Heart left ventricle (tissue), 16 donors: Measurements from ENCODE around the gene FCN1. TPM values are rescaled to one million over a fixed set of nuclear protein-coding genes. Genes with fewer than 3 reads are reported as not detected.

ENCODE experiments used
- ATAC-seq, 4 donors: fragments of 200-7000 bp; cut with Tn5 transposase; one replicate each; pipeline ENCODE4 v1.9.1; 2020 to 2022; ENCODE audit warnings: moderate library complexity in 4 of 4, mild to moderate bottlenecking in 3 of 4, moderate number of reproducible peaks in 1 of 4
- DNase-seq, 5 donors: peaks; one replicate each; pipeline ENCODE4 v3.0.0-alpha.2; 2020
- H3K27ac ChIP-seq, 12 donors: fragments of 200-600 bp; sonication (generic) in 4 of 12; one replicate each; pipeline versions ENCODE4 v1.5.0 to v1.8.0; 2016 to 2022; ENCODE audit warnings: mild to moderate bottlenecking in 2 of 12
- H3K27me3 ChIP-seq, 9 donors: fragments of 200-600 bp; sonication (generic) in 2 of 9; one replicate each; pipeline versions ENCODE4 v1.5.1 to v1.8.0; 2016 to 2022; ENCODE audit warnings: mild to moderate bottlenecking in 3 of 9
- H3K36me3 ChIP-seq, 9 donors: fragments of 200-600 bp; sonication (generic) in 2 of 9; one replicate each; pipeline versions ENCODE4 v1.5.0 to v1.8.0; 2018 to 2022; ENCODE audit warnings: mild to moderate bottlenecking in 2 of 9
- H3K4me1 ChIP-seq, 12 donors: fragments of 200-600 bp; sonication (generic) in 4 of 12; one replicate each; pipeline versions ENCODE4 v1.5.0 to v1.8.0; 2016 to 2022; ENCODE audit warnings: mild to moderate bottlenecking in 3 of 12
- H3K4me3 ChIP-seq, 12 donors: fragments of 200-600 bp; sonication (generic) in 4 of 12; one replicate each; pipeline versions ENCODE4 v1.5.0 to v1.8.0; 2017 to 2022; ENCODE audit warnings: mild to moderate bottlenecking in 9 of 12, moderate library complexity in 4 of 12
- H3K9me3 ChIP-seq, 12 donors: fragments of 200-600 bp; sonication (generic) in 4 of 12; one replicate each; pipeline versions ENCODE4 v1.5.0 to v1.8.0; 2016 to 2022; ENCODE audit warnings: mild to moderate bottlenecking in 1 of 12
- CTCF ChIP-seq, 12 donors: fragments of 200-600 bp; sonication (generic) in 4 of 12; IDR thresholded peaks; one replicate each; pipeline versions ENCODE4 v1.5.0 to v1.8.0; 2018 to 2022; ENCODE audit warnings: antibody characterized with exemption in 12 of 12, mild to moderate bottlenecking in 5 of 12
- POLR2A ChIP-seq, 2 donors: fragments of 450-650 bp; IDR thresholded peaks; one replicate each; pipeline ENCODE4 v1.6.1; 2017; ENCODE audit warnings: antibody characterized with exemption in 2 of 2, mild to moderate bottlenecking in 2 of 2, moderate library complexity in 2 of 2
- WGBS, 4 donors: extraction: QIAGEN DNeasy Blood & Tissue Kit in 2 of 4; methylation state at CpG; one replicate each; pipeline versions ENCODE4 v1.1.5 to v1.1.7; 2013 to 2018; 5-methylcytosine and 5-hydroxymethylcytosine counted together
- intact Hi-C, 10 donors: fragments of 100-400 bp; cut with DNase I; formaldehyde crosslinking; loops; one replicate each; pipeline versions ENCODE4 v1.11.1 to v1.14.2; 2022
- polyA plus RNA-seq, 2 donors: library from polyadenylated mRNA; stranded (reverse); fragments of 200-250 nt; gene quantifications; one replicate each; pipeline ENCODE4 v1.2.3, GENCODE V29; 2013
- total RNA-seq, 9 donors: library from RNA; depleted of rRNA in 2 of 9; stranded (reverse); fragments of >200 nt in 2 of 9; fragmentation: NEBNext Ultra II Directional in 3 of 9; extraction: Animal tissue kit (Norgen Biotek cat#: 25700) in 3 of 9; gene quantifications; one replicate each; pipeline versions ENCODE4 v1.1.0 to v1.2.4, GENCODE V29; 2016 to 2023
- donor health status: ischemic (EF 13 %, LVEDD 7.1; RV severe dilation, severe dysfunction).
- donor health status: healthy with polysubstance abuse.
- donor health status: DM: no; HTN: yes; CAD: no.
- donor health status: DM: no; HTN: no; CAD: no.
- donor health status: ischemic (EF 25% LVEDD 6.9; RV normal size, moderate dysfunction).
- donor health status: ischemic (EF 25% LVEDD 5.7; RV mildly dilated, moderate dysfunction).
- donor health status: healthy.
- donor health status: DM: yes; HTN: yes; CAD: no.
- donor health status: ischemic (EF 35%, LVEDD 5.7; RV mildly dilated, moderate dysfunction).
- donor health status: nonischemic (EF 11% LVEDD 7.7; RV severe dilation, severe dysfunction).
- donor health status: DM: yes; HTN: yes; CAD: no.
- donor health status: PGD.
- donor health status: ischemic (EF 29% LVEDD 5.4; RV normal size, mild dysfunction).
- donor health status: nonischemic (EF 23%, LVEDD 6.1; RV moderate dilation, normal function).

The FCN1 gene
- total and polyA plus RNA-seq, 11 donors: 0.81 to 87.5 (median 1.6) TPM

- peak; percentile 84 to 96 (median 92) for ATAC-seq
- H3K27ac ChIP-seq: peak overlapping the region in 3 of 12 donors; percentile 16 to 50 (median 46)
- peaks cover 0 to 17% (median 5%) of the 10 kb centered on the region in 12 donors for H3K4me1 ChIP-seq
- intact Hi-C loops: no loop called here
- H3K9me3 ChIP-seq: peaks cover 0 to 11% (median 0%) of the 10 kb centered on the region in 12 donors
- H3K36me3 ChIP-seq: no peaks in the 10 kb centered on the region
- peak overlapping the region in 1 of 12 donors; percentile 12 for H3K4me3 ChIP-seq
- DNase-seq: peak in 4 of 5 donors; percentile 48 to 74 (median 58)
- TF ChIP-seq CTCF (IDR thresholded peaks at IDR 0.05) (no peak), POLR2A (IDR thresholded peaks at IDR 0.05) (no peak)
- H3K27me3 ChIP-seq: no peaks in the 10 kb centered on the region
- 32 to 47% (median 36%) methylated on average over 16 of the region's 16 CpGs for WGBS, 4 donors
Observed at GRCh38 chr9:134871697-134872340, 45.9 kb downstream of the FCN1 start.

GRCh38 chr9:134870746-134871662, 46.7 kb downstream of the FCN1 start:
- Histone ChIP-seq H3K27me3 (no peaks in the 10 kb centered on the region), H3K4me3 (peak overlapping the region in 1 of 12 donors; percentile 2), H3K4me1 (peaks cover 0 to 17% (median 5%) of the 10 kb centered on the region in 12 donors), H3K27ac (peak overlapping the region in 3 of 12 donors; percentile 16 to 50 (median 46)), H3K36me3 (no peaks in the 10 kb centered on the region), H3K9me3 (peaks cover 0 to 11% (median 0%) of the 10 kb centered on the region in 12 donors)
- intact Hi-C loops: no loop called here
- WGBS, 4 donors: 63 to 71% (median 67%) methylated on average over 30 of the region's 30 CpGs
- TF ChIP-seq CTCF (IDR thresholded peaks at IDR 0.05) (no peak), POLR2A (IDR thresholded peaks at IDR 0.05) (no peak)
- no peak for DNase-seq
- ATAC-seq: peak in 1 of 4 donors; percentile 17

GRCh38 chr9:134870301-134870694, 47.4 kb downstream of the FCN1 start:
- Histone ChIP-seq H3K36me3 (no peaks in the 10 kb centered on the region), H3K27me3 (no peaks in the 10 kb centered on the region), H3K4me3 (no peak overlapping the region), H3K4me1 (peaks cover 0 to 17% (median 5%) of the 10 kb centered on the region in 12 donors), H3K9me3 (peaks cover 0 to 11% (median 0%) of the 10 kb centered on the region in 12 donors), H3K27ac (no peak overlapping the region)
- ATAC-seq (peak in 1 of 4 donors; percentile 23), DNase-seq (no peak)
- intact Hi-C loops: no loop called here
- WGBS, 4 donors: 83 to 90% (median 89%) methylated on average over 5 to 11 of the region's 11 CpGs
- TF ChIP-seq CTCF (IDR thresholded peaks at IDR 0.05) (no peak), POLR2A (IDR thresholded peaks at IDR 0.05) (no peak)
